Epithelial cell of esophagus (primary cell): ENCODE data around the gene PRSS23.

ENCODE experiments used
- DNase-seq: peaks from one replicate; pipeline ENCODE4 v3.0.0; 2010; ENCODE audit warnings: low read depth
- H3K4me3 ChIP-seq: 2 replicates; pipeline ENCODE4 v1.5.1; 2011; ENCODE audit warnings: mild to moderate bottlenecking, low read length, control low read depth
- CTCF ChIP-seq: IDR thresholded peaks from 2 replicates; pipeline ENCODE4 v1.5.1; 2011; ENCODE audit warnings: low read depth, mild to moderate bottlenecking, low read length, control low read depth, inconsistent platforms; ENCODE audit not compliant: insufficient read depth; ENCODE audit errors: missing control alignments

The PRSS23 gene

GRCh38 chr11:86797133-86797532, 3.2 kb upstream of the PRSS23 start:
- DNase-seq = no peak
- TF ChIP-seq CTCF = no peak
- H3K4me3 ChIP-seq = no peak overlapping the region

- DNase-seq = peak; percentile 59
- no peak for TF ChIP-seq CTCF
Observed at GRCh38 chr11:86798988-86799387, 1.4 kb upstream of the PRSS23 start.

GRCh38 chr11:86799680-86800075, 664 bp upstream of the PRSS23 start:
- no peak for TF ChIP-seq CTCF
- peak overlapping the region; percentile 75 for H3K4me3 ChIP-seq
- DNase-seq = no peak

More at GRCh38 chr11:86798988-86799387, 1.4 kb upstream of the PRSS23 start:
- no peak overlapping the region for H3K4me3 ChIP-seq

GRCh38 chr11:86800960-86801272, 574 bp downstream of the PRSS23 start:
- H3K4me3 ChIP-seq = peak overlapping the region; percentile 75
- no peak for TF ChIP-seq CTCF
- no peak for DNase-seq

- no peak for TF ChIP-seq CTCF
- H3K4me3 ChIP-seq = peak overlapping the region; percentile 75
- DNase-seq = peak; percentile 24
Observed at GRCh38 chr11:86801364-86801763, 1.0 kb downstream of the PRSS23 start.

- TF ChIP-seq CTCF = no peak
- peak; percentile 60 for DNase-seq
- peak overlapping the region; percentile 75 for H3K4me3 ChIP-seq
Observed at GRCh38 chr11:86802146-86802545, 1.8 kb downstream of the PRSS23 start.

- DNase-seq = peak; percentile 77
- H3K4me3 ChIP-seq = peak overlapping the region; percentile 75
- TF ChIP-seq CTCF = peak; percentile 66
Observed at GRCh38 chr11:86802601-86803051, 2.3 kb downstream of the PRSS23 start.
